IMR-90 (cell line): Measurements from ENCODE around the gene ABR.

Experiments
- CEBPB ChIP-seq: IDR thresholded peaks from 2 replicates; pipeline ENCODE4 v1.6.1; 2012; ENCODE audit warnings: low read depth, low read length, improper control_type of control experiment
- RFX5 ChIP-seq: IDR thresholded peaks from 2 replicates; pipeline ENCODE4 v1.8.0; 2012; ENCODE audit warnings: low read depth, mild to moderate bottlenecking, low read length, moderate library complexity
- TF ChIP-seq, protein P1 (sequence below): conservative IDR thresholded peaks from 2 replicates; pipeline ENCODE4 v1.5.1; 2012; ENCODE audit warnings: mild to moderate bottlenecking, low read depth, low read length, improper control_type of control experiment

DNA sequence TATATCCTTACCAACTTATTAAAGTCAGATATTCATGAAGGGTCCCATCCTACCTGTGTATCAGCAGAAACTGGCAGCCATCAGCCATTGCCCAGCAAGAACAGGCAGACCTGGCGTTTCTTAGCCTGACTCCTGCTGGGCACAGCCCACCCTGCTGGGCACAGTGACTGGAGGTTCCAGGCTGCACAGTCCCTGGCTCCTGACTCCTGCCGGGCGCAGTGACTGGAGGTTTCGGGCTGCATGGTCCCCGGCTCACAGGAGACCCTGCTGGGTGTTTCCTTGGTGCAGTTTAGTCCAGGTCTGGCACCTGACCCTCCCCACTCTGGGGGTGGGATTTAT lies 176.2 kb downstream of the ABR start:
- TF ChIP-seq, protein P1, sequence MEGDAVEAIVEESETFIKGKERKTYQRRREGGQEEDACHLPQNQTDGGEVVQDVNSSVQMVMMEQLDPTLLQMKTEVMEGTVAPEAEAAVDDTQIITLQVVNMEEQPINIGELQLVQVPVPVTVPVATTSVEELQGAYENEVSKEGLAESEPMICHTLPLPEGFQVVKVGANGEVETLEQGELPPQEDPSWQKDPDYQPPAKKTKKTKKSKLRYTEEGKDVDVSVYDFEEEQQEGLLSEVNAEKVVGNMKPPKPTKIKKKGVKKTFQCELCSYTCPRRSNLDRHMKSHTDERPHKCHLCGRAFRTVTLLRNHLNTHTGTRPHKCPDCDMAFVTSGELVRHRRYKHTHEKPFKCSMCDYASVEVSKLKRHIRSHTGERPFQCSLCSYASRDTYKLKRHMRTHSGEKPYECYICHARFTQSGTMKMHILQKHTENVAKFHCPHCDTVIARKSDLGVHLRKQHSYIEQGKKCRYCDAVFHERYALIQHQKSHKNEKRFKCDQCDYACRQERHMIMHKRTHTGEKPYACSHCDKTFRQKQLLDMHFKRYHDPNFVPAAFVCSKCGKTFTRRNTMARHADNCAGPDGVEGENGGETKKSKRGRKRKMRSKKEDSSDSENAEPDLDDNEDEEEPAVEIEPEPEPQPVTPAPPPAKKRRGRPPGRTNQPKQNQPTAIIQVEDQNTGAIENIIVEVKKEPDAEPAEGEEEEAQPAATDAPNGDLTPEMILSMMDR, result no peak
- TF ChIP-seq CEBPB (no peak), RFX5 (no peak)
